IMR-90 (cell line): ENCODE results near the gene MADCAM1. TPM values are rescaled to one million over a fixed set of nuclear protein-coding genes. Genes with fewer than 3 reads are reported as not detected.

Source experiments
- ATAC-seq: fragments of 200-7000 bp; cut with Tn5 transposase; 2 replicates; pipeline ENCODE4 v1.9.1; 2020; ENCODE audit warnings: low read depth, mild to moderate bottlenecking, moderate library complexity
- BruUV-seq: library from RNA; stranded (reverse); fragments of 400-500 nt; replicated peaks from 2 replicates; lab custom pipeline; 2021; lab: Mats Ljungman, UMichigan
- CTCF ChIA-PET: fragments of 300-600 bp; formaldehyde crosslinking; extraction: SDS; loops from one replicate; lab custom pipeline; 2021; ENCODE audit warnings: antibody characterized with exemption; lab: Yijun Ruan, JAX
- POLR2A ChIA-PET: fragments of 300-600 bp; sonication (Branson Sonifier 250); formaldehyde crosslinking; loops from one replicate; lab custom pipeline; 2022; ENCODE audit warnings: antibody characterized with exemption; ENCODE audit not compliant: unreplicated experiment; lab: Charles Lee
- DNase-seq: peaks from one replicate; pipeline ENCODE4 v3.0.0; 2013
- H2AFZ ChIP-seq: replicated peaks from 2 replicates; pipeline ENCODE3; 2013; ENCODE audit warnings: low read length, mild to moderate bottlenecking; ENCODE audit not compliant: poor library complexity
- H2AK5ac ChIP-seq: 2 replicates; pipeline ENCODE4 v1.6.1; 2013; ENCODE audit warnings: low read depth, low read length, inconsistent platforms
- H2AK9ac ChIP-seq: replicated peaks from 2 replicates; pipeline ENCODE3; 2013; ENCODE audit warnings: mild to moderate bottlenecking, low read depth, low read length, moderate library complexity; ENCODE audit not compliant: poor library complexity
- H2BK120ac ChIP-seq: 2 replicates; pipeline ENCODE4 v1.6.1; 2013; ENCODE audit warnings: low read depth, low read length, inconsistent platforms
- H2BK15ac ChIP-seq: 3 replicates; pipeline ENCODE4 v1.6.1; 2013; ENCODE audit warnings: low read depth, low read length, inconsistent platforms
- H2BK20ac ChIP-seq: 2 replicates; pipeline ENCODE4 v1.6.1; 2013; ENCODE audit warnings: low read depth, mild to moderate bottlenecking, inconsistent platforms, low read length, moderate library complexity
- H2BK5ac ChIP-seq: 2 replicates; pipeline ENCODE4 v1.6.1; 2013; ENCODE audit warnings: mild to moderate bottlenecking, low read depth, low read length, inconsistent platforms; ENCODE audit not compliant: poor library complexity, severe bottlenecking
- H3K14ac ChIP-seq: replicated peaks from 2 replicates; pipeline ENCODE4 v1.6.1; 2013; ENCODE audit warnings: low read depth, low read length, inconsistent platforms
- H3K18ac ChIP-seq: 2 replicates; pipeline ENCODE4 v1.6.1; 2013; ENCODE audit warnings: low read depth, low read length, control low read depth
- H3K23ac ChIP-seq: 2 replicates; pipeline ENCODE4 v1.6.1; 2013; ENCODE audit warnings: low read depth, low read length, inconsistent platforms
- H3K27ac ChIP-seq: 2 replicates; pipeline ENCODE4 v1.5.1; 2013; ENCODE audit warnings: mild to moderate bottlenecking, control low read depth, low read length; ENCODE audit not compliant: insufficient read depth
- H3K27me3 ChIP-seq: 2 replicates; pipeline ENCODE4 v1.6.1; 2013; ENCODE audit warnings: low read length; ENCODE audit not compliant: control insufficient read depth, insufficient read depth
- H3K36me3 ChIP-seq: 2 replicates; pipeline ENCODE4 v1.6.1; 2013; ENCODE audit warnings: low read length, mixed read lengths; ENCODE audit not compliant: control insufficient read depth, insufficient read depth
- H3K4ac ChIP-seq: 2 replicates; pipeline ENCODE4 v1.6.1; 2013; ENCODE audit warnings: low read depth, low read length, inconsistent platforms
- H3K4me1 ChIP-seq: 2 replicates; pipeline ENCODE4 v1.6.1; 2013; ENCODE audit warnings: low read length, mixed read lengths; ENCODE audit not compliant: control insufficient read depth, insufficient read depth
- H3K4me2 ChIP-seq: 2 replicates; pipeline ENCODE4 v1.6.1; 2013; ENCODE audit warnings: low read depth, mild to moderate bottlenecking, control low read depth, low read length, moderate library complexity
- H3K4me3 ChIP-seq: 2 replicates; pipeline ENCODE4 v1.5.1; 2013; ENCODE audit warnings: low read depth, mild to moderate bottlenecking, control low read depth, low read length, moderate library complexity; ENCODE audit not compliant: insufficient read depth
- H3K56ac ChIP-seq: 2 replicates; pipeline ENCODE4 v1.6.1; 2013; ENCODE audit warnings: low read length, inconsistent platforms; ENCODE audit not compliant: insufficient read depth; ENCODE audit errors: extremely low read depth
- H3K79me1 ChIP-seq, 2 experiments: 2 replicates each; pipeline ENCODE4 v1.6.1; 2013; ENCODE audit warnings: low read length in 2 of 2, inconsistent platforms in 1 of 2, low read depth in 1 of 2
- H3K9ac ChIP-seq: 2 replicates; pipeline ENCODE4 v1.6.1; 2013; ENCODE audit warnings: low read depth, low read length, control low read depth
- H3K9me1 ChIP-seq: 2 replicates; pipeline ENCODE4 v1.6.1; 2013; ENCODE audit warnings: low read length, inconsistent platforms; ENCODE audit not compliant: insufficient read depth
- H3K9me3 ChIP-seq: 2 replicates; pipeline ENCODE4 v1.6.1; 2013; ENCODE audit warnings: low read length; ENCODE audit not compliant: control insufficient read depth, insufficient read depth
- H4K20me1 ChIP-seq: 2 replicates; pipeline ENCODE4 v1.6.1; 2013; ENCODE audit warnings: low read length, inconsistent platforms; ENCODE audit not compliant: insufficient read depth
- H4K5ac ChIP-seq: 2 replicates; pipeline ENCODE4 v1.6.1; 2013; ENCODE audit warnings: mild to moderate bottlenecking, low read depth, low read length, control low read depth
- H4K8ac ChIP-seq, 2 experiments: 2 replicates each; pipeline ENCODE4 v1.6.1; 2013; ENCODE audit warnings: low read depth in 2 of 2, low read length in 2 of 2, control low read depth in 1 of 2, inconsistent platforms in 1 of 2
- H4K91ac ChIP-seq: 2 replicates; pipeline ENCODE4 v1.6.1; 2013; ENCODE audit warnings: low read depth, low read length, inconsistent platforms; ENCODE audit not compliant: insufficient read depth
- BHLHE40 ChIP-seq: fragments of 150-350 bp; IDR thresholded peaks from 2 replicates; pipeline ENCODE4 v1.6.1; 2016; ENCODE audit warnings: mild to moderate bottlenecking, low read depth, low read length
- CEBPB ChIP-seq: IDR thresholded peaks from 2 replicates; pipeline ENCODE4 v1.6.1; 2012; ENCODE audit warnings: low read depth, low read length, improper control_type of control experiment
- ELK1 ChIP-seq: fragments of 150-350 bp; IDR thresholded peaks from 2 replicates; pipeline ENCODE4 v1.6.1; 2016; ENCODE audit warnings: low read depth, mild to moderate bottlenecking, low read length, moderate library complexity, borderline replicate concordance
- FOS ChIP-seq: fragments of 150-350 bp; IDR thresholded peaks from 2 replicates; pipeline ENCODE4 v1.6.1; 2016; ENCODE audit warnings: low read depth, low read length
- MAFK ChIP-seq: IDR thresholded peaks from 2 replicates; pipeline ENCODE4 v1.6.1; 2012; ENCODE audit warnings: low read depth, low read length, improper control_type of control experiment
- MAZ ChIP-seq: IDR thresholded peaks from 2 replicates; pipeline ENCODE4 v1.6.1; 2012; ENCODE audit warnings: low read depth, mild to moderate bottlenecking, low read length, improper control_type of control experiment, moderate library complexity, borderline replicate concordance
- MXI1 ChIP-seq: IDR thresholded peaks from 2 replicates; pipeline ENCODE4 v1.6.1; 2012; ENCODE audit warnings: low read depth, mild to moderate bottlenecking, low read length, moderate library complexity, borderline replicate concordance
- RAD21 ChIP-seq: IDR thresholded peaks from 2 replicates; pipeline ENCODE4 v1.6.1; 2012; ENCODE audit warnings: low read length, improper control_type of control experiment
- RCOR1 ChIP-seq: IDR thresholded peaks from 2 replicates; pipeline ENCODE4 v1.6.1; 2012; ENCODE audit warnings: mild to moderate bottlenecking, low read length, improper control_type of control experiment; ENCODE audit not compliant: insufficient replicate concordance
- USF2 ChIP-seq: fragments of 150-350 bp; IDR thresholded peaks from 2 replicates; pipeline ENCODE4 v1.6.1; 2017; ENCODE audit warnings: mild to moderate bottlenecking, antibody characterized with exemption, low read length, low read depth
- WGBS, 2 experiments: methylation state at CpG; one replicate each; pipeline versions ENCODE4 v1.1.5 to v1.1.7; 2013; ENCODE audit warnings: missing lambda C conversion rate in 2 of 2; ENCODE audit not compliant: insufficient read length in 1 of 2; ENCODE audit errors: extremely low coverage in 2 of 2; 5-methylcytosine and 5-hydroxymethylcytosine counted together
- dilution Hi-C: fragments of 300-500 bp; cut with HindIII; formaldehyde crosslinking; loops from one replicate; pipeline ENCODE4 v1.14.3; 2018; ENCODE audit warnings: low sequenced_read_pairs; ENCODE audit not compliant: unreplicated experiment
- in situ Hi-C: fragments of 300-500 bp; cut with MboI; formaldehyde crosslinking; loops from 3 replicates; pipeline ENCODE4 v1.14.3; 2019; ENCODE audit warnings: low sequenced_read_pairs, inconsistent platforms, mixed read lengths
- intact Hi-C: fragments of 100-400 bp; cut with micrococcal nuclease; formaldehyde crosslinking; loops from 2 replicates; pipeline ENCODE4 v1.10.0; 2022
- polyA plus RNA-seq, 3 experiments: library from polyadenylated mRNA; depleted of rRNA; stranded (reverse); fragments of >200 nt; gene quantifications; 2 replicates each; pipeline ENCODE4 v1.2.3, GENCODE V29; 2012; ENCODE audit warnings: low replicate concordance in 1 of 3
- total RNA-seq: library from RNA; depleted of rRNA; stranded (reverse); fragments of >200 nt; gene quantifications from 2 replicates; pipeline ENCODE4 v1.2.3, GENCODE V29; 2012

The MADCAM1 gene
- total and polyA plus RNA-seq, 2 of the 4 experiments (the other 2 are of a cell fraction) = 0.24 TPM; not detected in 1

GRCh38 chr19:483332-484072, 12.8 kb upstream of the MADCAM1 start:
- no peak overlapping the region for H2AK5ac ChIP-seq
- intact Hi-C loops (loop anchor here (10.0 kb wide), 1 partner anchor 139 kb away; the partner anchor contains the start of gene MIER2), in situ Hi-C loops (no loop called here), dilution Hi-C loops (no loop called here)
- no peaks in the 10 kb centered on the region for H3K79me1 ChIP-seq
- H4K8ac ChIP-seq = no peak overlapping the region
- peaks cover 9% of the 10 kb centered on the region; the same call in 1 of the 2 replicates for H3K27me3 ChIP-seq
- H3K4ac ChIP-seq = no peak overlapping the region
- H2AFZ ChIP-seq = no peak overlapping the region
- no peak overlapping the region for H4K91ac ChIP-seq
- no peak for TF ChIP-seq USF2
- TF ChIP-seq FOS = no peak
- TF ChIP-seq BHLHE40 = no peak
- TF ChIP-seq CEBPB = no peak
- TF ChIP-seq MAZ = no peak
- TF ChIP-seq RAD21 = no peak
- no peak for TF ChIP-seq MXI1
- TF ChIP-seq MAFK = no peak
- no peak for TF ChIP-seq ELK1
- TF ChIP-seq RCOR1 = no peak
- no peak overlapping the region for H4K5ac ChIP-seq
- no peak overlapping the region for H3K4me3 ChIP-seq
- H3K4me2 ChIP-seq = no peak overlapping the region
- no peak overlapping the region for H2BK15ac ChIP-seq
- BruUV-seq = no TSS peak
- H3K36me3 ChIP-seq = no peaks in the 10 kb centered on the region
- H3K27ac ChIP-seq = no peak overlapping the region
- 66% methylated on average over 8 of the region's 21 CpGs; no CpG with 5 or more reads in 1 of the 2 experiments for WGBS, 2 experiments
- no peak overlapping the region for H2BK5ac ChIP-seq
- H3K23ac ChIP-seq = no peak overlapping the region
- no peaks in the 10 kb centered on the region for H4K20me1 ChIP-seq
- H3K14ac ChIP-seq = no peak overlapping the region
- H3K4me1 ChIP-seq = no peaks in the 10 kb centered on the region
- no peak overlapping the region for H3K18ac ChIP-seq
- POLR2A ChIA-PET = no interaction called here
- H3K9me1 ChIP-seq = no peaks in the 10 kb centered on the region
- no peak overlapping the region for H2BK120ac ChIP-seq
- no peak overlapping the region for H2BK20ac ChIP-seq
- no peaks in the 10 kb centered on the region for H3K9me3 ChIP-seq
- DNase-seq (no peak), ATAC-seq (no peak)
- H3K9ac ChIP-seq = no peak overlapping the region
- CTCF ChIA-PET = no interaction called here
- no peak overlapping the region for H2AK9ac ChIP-seq
- H3K56ac ChIP-seq = no peak overlapping the region
